OCI-LY1 (cell line): ENCODE data around the gene FBXO5.

Experiments
- EZH2 ChIP-seq: fragments of 200-600 bp; sonication (generic), shearing (Covaris generic); IDR thresholded peaks from 2 replicates; pipeline ENCODE4 v1.8.0; 2017; ENCODE audit warnings: borderline replicate concordance, mixed run types, mild to moderate bottlenecking, antibody characterized with exemption, low read length, moderate library complexity, mixed read lengths
- TF ChIP-seq, protein P1 (sequence below): fragments of 200-600 bp; sonication (generic), shearing (Covaris generic); IDR thresholded peaks from 2 replicates; pipeline ENCODE4 v1.5.1; 2017; ENCODE audit warnings: mild to moderate bottlenecking, antibody characterized with exemption, low read length, moderate library complexity, mixed read lengths

DNA sequence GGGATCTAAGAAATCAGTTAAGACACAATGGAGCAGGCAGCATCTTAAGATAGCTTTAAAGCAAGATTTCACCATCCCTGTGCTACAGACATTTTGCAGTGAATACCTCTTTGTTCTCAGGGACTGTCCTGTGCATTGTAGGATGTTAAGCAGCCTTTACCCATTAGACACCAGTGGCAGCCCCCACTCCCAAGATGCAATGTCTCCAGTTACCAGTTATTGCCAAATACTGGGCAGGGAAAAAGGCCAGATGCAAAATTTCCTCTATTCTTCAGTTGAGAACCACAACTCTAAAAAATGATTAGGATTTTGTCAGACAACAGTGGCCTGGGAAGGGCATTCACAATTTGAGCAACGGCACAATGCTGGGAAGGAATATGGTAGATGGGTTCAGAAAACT lies 6.1 kb downstream of the FBXO5 start:
- TF ChIP-seq EZH2 = no peak
- TF ChIP-seq, protein P1, sequence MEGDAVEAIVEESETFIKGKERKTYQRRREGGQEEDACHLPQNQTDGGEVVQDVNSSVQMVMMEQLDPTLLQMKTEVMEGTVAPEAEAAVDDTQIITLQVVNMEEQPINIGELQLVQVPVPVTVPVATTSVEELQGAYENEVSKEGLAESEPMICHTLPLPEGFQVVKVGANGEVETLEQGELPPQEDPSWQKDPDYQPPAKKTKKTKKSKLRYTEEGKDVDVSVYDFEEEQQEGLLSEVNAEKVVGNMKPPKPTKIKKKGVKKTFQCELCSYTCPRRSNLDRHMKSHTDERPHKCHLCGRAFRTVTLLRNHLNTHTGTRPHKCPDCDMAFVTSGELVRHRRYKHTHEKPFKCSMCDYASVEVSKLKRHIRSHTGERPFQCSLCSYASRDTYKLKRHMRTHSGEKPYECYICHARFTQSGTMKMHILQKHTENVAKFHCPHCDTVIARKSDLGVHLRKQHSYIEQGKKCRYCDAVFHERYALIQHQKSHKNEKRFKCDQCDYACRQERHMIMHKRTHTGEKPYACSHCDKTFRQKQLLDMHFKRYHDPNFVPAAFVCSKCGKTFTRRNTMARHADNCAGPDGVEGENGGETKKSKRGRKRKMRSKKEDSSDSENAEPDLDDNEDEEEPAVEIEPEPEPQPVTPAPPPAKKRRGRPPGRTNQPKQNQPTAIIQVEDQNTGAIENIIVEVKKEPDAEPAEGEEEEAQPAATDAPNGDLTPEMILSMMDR = no peak
